NCI-H774 (cell line): ENCODE measurements around the gene MIA2.
"Not testable (repeated sequence)": the region's sequence is repeated elsewhere in the genome, so short reads cannot be mapped to it uniquely, and the experiment has no call there.

ENCODE experiments used
- DNase-seq: peaks from one replicate; lab custom pipeline; 2025; lab: John Stamatoyannopoulos, UW

Gene MIA2

GRCh38 chr14:39267608-39268005, 33.9 kb downstream of the MIA2 start:
- no peak for DNase-seq

- DNase-seq: no peak
These were observed 34.7 kb downstream of the MIA2 start for GRCh38 chr14:39268393-39268792.

- DNase-seq: no peak
These were observed 39.2 kb downstream of the MIA2 start for GRCh38 chr14:39272918-39273317.

GRCh38 chr14:39275395-39275794, 41.7 kb downstream of the MIA2 start:
- no peak for DNase-seq

- no peak for DNase-seq
These were observed 42.3 kb downstream of the MIA2 start for GRCh38 chr14:39276005-39276404.

- no peak for DNase-seq
These were observed 42.9 kb downstream of the MIA2 start for GRCh38 chr14:39276579-39277114.

GRCh38 chr14:39279515-39279914, 45.8 kb downstream of the MIA2 start:
- DNase-seq: no peak

- not testable (repeated sequence) for DNase-seq
These were observed 47.0 kb downstream of the MIA2 start for GRCh38 chr14:39280678-39281077.

GRCh38 chr14:39289523-39289922, 55.8 kb downstream of the MIA2 start:
- no peak for DNase-seq

- DNase-seq: no peak
These were observed 58.0 kb downstream of the MIA2 start for GRCh38 chr14:39291701-39292100.

GRCh38 chr14:39293629-39294028, 59.9 kb downstream of the MIA2 start:
- no peak for DNase-seq

- not testable (repeated sequence) for DNase-seq
These were observed 66.7 kb downstream of the MIA2 start for GRCh38 chr14:39300389-39300788.

- no peak for DNase-seq
These were observed 68.6 kb downstream of the MIA2 start for GRCh38 chr14:39302124-39302810.

- DNase-seq: no peak
These were observed 69.4 kb downstream of the MIA2 start for GRCh38 chr14:39303115-39303514.

GRCh38 chr14:39307815-39308214, 74.1 kb downstream of the MIA2 start:
- no peak for DNase-seq

- no peak for DNase-seq
These were observed 76.3 kb downstream of the MIA2 start for GRCh38 chr14:39310051-39310450.

GRCh38 chr14:39315859-39316444, 82.2 kb downstream of the MIA2 start:
- no peak for DNase-seq

GRCh38 chr14:39316830-39317553, 83.3 kb downstream of the MIA2 start:
- no peak for DNase-seq

- DNase-seq: no peak
These were observed 84.9 kb downstream of the MIA2 start for GRCh38 chr14:39318574-39318973.

GRCh38 chr14:39319381-39319780, 85.7 kb downstream of the MIA2 start:
- DNase-seq: no peak

GRCh38 chr14:39320318-39320717, 86.6 kb downstream of the MIA2 start:
- no peak for DNase-seq

- DNase-seq: no peak
These were observed 89.1 kb downstream of the MIA2 start for GRCh38 chr14:39322807-39323206.

GRCh38 chr14:39324097-39324496, 90.4 kb downstream of the MIA2 start:
- no peak for DNase-seq
